Measurements from ENCODE around the gene CPSF6.

- TF ChIP-seq POLR2A (IDR thresholded peaks at IDR 0.05; ENCODE audit: low read depth, low read length) (no peak), POLR2AphosphoS5 (IDR thresholded peaks at IDR 0.05; ENCODE audit: low read depth, low read length) (no peak)
These were observed 25.2 kb upstream of the CPSF6 start for GRCh38 chr12:69214169-69214568.
